NCI-H146 (cell line): ENCODE data around the gene MAN1A2.

Experiments
- DNase-seq: peaks from one replicate; lab custom pipeline; 2025; lab: John Stamatoyannopoulos, UW

MAN1A2 gene

DNA sequence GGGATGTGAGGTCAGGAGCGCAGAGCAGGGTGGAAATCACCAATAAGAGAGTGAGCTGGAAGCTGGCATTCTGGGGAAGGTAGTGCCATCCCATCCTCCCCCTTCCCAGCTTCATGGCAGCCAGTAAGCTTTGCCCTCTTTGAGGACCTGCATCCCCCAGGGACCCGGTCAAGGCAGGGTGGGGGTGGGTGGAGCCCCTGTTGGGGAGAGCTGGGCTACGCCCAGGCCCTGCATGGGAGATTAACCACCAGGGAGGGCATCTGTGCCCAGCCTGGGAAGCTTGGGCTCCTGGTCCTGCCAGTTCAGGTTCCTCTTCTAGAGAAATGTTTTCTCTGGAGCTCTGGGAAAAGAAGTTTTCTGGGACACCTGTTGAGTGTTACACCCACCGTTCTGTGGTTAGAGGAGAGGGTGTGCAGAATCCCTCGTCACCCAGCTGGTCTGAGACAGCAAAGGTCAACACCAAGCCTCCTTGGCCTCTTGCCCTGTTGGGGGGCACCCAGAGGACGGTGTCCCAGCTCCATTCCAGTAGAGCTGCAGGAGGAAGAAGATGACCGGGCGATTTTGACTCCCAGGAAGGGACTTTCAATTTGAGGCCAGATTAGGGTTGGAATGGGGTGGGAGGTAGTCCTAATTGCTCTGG is 208.5 kb downstream of the MAN1A2 start:
- no peak for DNase-seq

DNA sequence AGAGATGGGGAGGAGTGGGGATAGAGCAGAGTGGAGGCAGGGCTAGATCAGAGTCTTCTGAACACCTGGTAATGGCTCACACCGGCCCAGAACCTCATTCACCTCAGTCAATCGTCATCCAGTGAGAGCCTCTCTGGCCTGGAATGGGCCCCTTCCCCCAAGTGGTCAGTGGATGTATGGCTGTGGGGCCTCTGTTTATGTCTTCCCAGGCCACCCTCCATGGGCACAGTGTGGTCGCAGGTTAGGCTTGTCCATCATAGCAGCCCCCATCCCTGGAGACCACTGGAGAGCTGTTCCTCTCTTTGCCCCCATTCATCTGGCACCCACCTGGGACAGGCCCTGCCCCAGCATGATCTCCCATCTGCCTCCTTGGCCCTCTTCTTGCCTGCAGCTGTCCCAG is 209.0 kb downstream of the MAN1A2 start:
- DNase-seq = no peak

DNA sequence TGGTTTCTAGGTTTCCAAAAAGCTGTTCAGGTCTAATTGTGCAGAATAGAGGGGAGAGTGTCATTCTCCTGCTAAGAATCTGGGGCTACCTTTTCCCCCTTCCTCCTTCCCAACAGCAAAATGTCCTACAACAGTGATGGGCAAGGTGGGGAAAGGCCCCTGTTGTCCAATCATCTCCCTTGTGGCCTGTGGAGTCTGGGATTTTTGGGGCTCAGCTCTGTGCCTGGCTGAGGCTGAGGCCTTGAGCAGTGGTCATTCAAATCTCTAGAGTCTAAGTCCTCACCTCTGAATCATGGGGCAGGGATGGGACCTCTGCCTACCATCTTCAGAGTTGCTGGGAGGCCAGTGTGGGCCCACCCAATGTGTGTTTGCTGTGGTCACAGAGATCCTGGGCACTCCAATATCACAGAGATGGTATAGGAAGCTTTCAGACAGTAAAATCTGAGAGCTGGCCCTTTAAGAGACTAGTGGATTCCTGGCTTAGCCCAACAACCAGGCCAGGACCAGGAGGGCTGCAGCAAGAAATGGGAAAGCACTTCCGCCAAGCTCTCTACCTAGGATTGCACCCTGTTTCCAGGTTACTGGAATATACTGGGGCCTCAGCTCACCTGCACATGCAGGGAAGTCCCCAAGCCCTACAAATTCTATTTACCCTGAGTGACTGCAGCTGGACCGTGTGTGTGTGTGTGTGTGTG is 210.1 kb downstream of the MAN1A2 start:
- DNase-seq = no peak

DNA sequence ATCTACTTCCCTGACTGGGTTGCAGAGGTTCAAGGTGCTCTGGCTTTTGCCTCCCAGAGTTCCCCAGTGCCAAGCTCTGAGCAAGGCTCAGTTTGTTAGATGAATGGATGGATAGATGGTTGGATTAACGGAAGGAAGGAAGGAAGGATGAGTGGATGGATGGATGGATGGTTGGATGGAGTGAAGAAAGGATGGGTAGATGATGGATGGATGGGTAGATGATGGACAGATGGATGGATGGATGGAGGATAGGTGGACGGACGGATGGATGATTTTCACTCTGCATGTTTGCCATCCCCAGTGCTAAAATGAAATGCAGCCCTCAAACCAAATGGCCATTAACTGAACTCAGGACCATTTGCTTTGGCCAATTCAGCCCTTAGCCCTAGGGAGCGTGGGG is 211.2 kb downstream of the MAN1A2 start:
- no peak for DNase-seq
